GM19035 (cell line): Measurements from ENCODE around the gene MKKS.

ENCODE experiments used
- ATAC-seq: cut with Tn5 transposase; IDR thresholded peaks from one replicate; pipeline ENCODE4 v1.9.1; 2021; ENCODE audit not compliant: unreplicated experiment

MKKS gene

GRCh38 chr20:10433623-10434466 is at the start of gene MKKS:
Gene MKKS, minus strand, starts transcription at chr20:10434222. Its CDS starts 20,708 bp downstream, at chr20:10413514.
- ATAC-seq, result peak; percentile 65

DNA sequence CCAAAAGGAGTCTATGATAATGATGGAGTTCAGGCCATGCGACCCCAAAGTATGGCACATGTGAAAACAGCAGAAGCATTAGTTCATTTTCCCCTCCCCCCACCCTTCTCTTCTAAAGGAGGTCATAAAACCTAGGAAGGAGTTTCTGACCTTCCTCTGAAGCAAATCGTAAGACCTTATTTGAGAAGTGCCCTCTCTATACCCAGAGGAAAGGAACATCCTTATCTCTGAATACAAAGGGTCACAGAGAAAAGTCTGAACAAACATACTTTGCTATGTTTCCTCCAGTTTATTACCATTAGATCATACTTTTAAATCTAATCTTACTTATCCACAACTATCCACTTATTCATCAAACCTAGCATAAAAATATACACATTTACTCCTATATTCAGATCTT is 49.7 kb upstream of the MKKS start:
- no peak for ATAC-seq

GRCh38 chr20:10481676-10482075 is 47.7 kb upstream of the MKKS start:
- ATAC-seq, result no peak

DNA sequence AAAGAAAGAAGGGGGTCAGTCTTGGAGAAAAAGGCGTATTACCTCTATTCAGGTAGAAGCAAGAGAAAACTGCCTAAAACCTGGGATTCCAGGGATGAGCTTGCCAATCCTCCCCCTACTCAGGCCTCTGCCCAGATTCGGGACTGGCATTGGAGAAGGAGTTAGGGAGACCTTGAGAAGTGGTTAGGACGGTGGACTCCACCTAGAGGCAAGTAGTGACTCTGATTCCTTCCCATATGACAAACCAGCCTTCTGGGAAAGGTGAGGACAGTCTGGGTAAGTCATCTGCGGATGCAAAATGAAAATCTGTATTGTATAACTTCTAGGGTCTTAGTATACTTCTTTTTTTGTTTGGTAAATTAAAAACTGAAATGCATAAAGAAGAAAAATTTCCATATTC is 44.9 kb upstream of the MKKS start:
- ATAC-seq, result no peak

GRCh38 chr20:10478205-10478604 is 44.2 kb upstream of the MKKS start:
- ATAC-seq, result peak; percentile 83

- peak; percentile 67 for ATAC-seq
Measured at GRCh38 chr20:10476319-10476724, 42.3 kb upstream of the MKKS start.

GRCh38 chr20:10475225-10475624 is 41.2 kb upstream of the MKKS start:
- ATAC-seq, result no peak

- ATAC-seq, result no peak
Measured at GRCh38 chr20:10474606-10475184, 40.7 kb upstream of the MKKS start.

DNA sequence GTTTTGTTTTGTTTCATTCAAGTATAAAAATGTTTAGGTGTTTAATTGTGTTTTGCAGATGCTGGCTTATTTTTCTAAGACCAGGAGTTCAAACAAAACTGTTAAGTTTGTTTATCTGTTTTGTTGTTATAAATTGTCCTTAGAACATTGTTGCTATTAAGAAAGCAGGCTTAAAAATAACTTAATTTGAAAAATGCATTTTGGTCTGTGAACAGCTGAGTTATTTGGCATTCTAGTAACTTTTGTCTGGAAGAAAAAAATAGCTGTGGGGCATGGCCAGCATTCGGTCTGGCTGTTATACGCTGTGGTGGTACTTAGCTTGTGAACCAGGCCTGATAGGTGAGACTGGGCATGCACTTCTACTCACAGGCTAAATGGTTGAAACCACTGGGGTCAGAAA is 38.8 kb upstream of the MKKS start:
- no peak for ATAC-seq

GRCh38 chr20:10470276-10470675 is 36.3 kb upstream of the MKKS start:
- ATAC-seq, result no peak

- no peak for ATAC-seq
Measured at GRCh38 chr20:10469599-10469998, 35.6 kb upstream of the MKKS start.

- no peak for ATAC-seq
Measured at GRCh38 chr20:10469056-10469455, 35.0 kb upstream of the MKKS start.

DNA sequence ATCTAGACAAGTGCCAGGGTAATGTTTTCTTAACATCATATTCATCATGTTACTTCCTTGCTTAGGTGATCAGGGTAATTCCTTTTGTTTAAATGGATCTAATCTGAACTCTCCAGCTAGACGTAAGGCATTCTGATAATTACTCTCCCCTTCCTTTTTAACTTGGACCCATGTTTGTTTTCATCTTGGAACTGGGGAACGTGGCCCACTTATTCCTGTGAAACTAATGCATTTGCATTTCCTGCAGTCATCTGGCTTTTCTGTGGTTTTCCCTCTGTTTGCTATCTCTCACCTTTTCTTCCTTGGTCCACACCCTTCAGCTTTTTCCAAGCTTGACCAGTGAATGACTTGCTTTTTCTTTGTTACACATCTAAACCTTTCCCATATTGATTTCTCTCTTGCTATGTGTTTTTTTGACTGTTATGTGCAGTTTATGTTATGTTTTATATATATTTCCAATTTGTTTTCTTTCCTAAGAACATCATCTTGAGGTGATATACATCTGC is 34.4 kb upstream of the MKKS start:
- ATAC-seq, result no peak

- ATAC-seq, result no peak
Measured at GRCh38 chr20:10467681-10468339, 33.8 kb upstream of the MKKS start.

DNA sequence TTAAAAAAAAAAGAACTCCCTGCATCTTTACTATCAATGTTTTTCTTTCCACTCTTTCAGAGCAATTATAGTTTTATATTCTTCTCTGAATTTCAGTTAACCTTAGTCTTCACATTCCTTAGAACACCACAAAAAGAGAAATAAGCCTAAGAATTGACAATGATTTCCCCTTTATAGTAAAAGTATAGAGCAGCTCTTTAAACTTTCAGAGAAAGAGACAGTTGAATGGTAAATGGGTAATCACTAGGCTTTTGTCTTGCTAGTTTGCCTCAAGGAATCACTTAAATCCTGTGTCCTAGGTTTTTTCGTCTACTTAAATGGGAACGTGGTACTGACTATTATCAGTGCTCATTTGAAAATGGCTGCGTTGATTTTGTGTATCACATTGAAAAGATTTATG is 32.8 kb upstream of the MKKS start:
- ATAC-seq, result no peak

DNA sequence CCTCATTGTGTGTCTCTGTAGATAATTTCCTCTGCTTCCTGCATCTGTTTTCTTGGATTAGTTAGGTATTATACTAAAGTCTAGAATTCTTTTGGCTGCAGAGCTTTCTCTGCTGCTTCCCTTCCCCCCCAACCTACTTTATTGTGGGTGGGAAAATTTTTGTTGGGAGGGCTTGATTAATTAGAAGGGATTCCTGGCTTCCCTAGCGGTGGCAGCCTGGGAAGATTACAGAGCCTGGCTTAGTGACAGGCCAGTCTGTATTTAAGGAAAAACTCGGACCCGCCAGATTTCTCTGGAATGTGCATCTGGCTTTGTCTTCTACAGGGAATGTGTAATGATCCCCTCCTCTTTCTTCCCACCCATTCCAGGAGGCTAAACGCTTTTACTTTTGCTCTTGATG is 32.3 kb upstream of the MKKS start:
- ATAC-seq, result no peak

DNA sequence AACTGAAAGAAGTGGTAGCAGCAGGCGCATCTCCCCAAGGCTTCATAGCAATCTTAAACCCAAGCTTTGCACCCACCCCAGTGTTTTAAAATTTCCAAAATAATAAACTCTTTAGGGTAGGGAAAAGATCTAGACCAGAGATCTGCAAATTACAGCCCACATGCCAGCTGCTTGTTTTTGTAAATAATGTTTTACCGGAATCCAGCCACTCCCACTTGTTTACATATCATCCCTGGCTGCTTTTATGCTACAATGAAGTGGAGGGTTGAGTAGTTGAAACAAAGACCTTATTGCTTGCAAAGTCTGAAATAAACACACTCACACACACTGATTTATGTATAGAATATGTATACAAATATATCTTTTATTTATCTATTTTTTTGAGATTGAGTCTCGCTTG is 31.1 kb upstream of the MKKS start:
- no peak for ATAC-seq

GRCh38 chr20:10463622-10464021 is 29.6 kb upstream of the MKKS start:
- ATAC-seq, result no peak

DNA sequence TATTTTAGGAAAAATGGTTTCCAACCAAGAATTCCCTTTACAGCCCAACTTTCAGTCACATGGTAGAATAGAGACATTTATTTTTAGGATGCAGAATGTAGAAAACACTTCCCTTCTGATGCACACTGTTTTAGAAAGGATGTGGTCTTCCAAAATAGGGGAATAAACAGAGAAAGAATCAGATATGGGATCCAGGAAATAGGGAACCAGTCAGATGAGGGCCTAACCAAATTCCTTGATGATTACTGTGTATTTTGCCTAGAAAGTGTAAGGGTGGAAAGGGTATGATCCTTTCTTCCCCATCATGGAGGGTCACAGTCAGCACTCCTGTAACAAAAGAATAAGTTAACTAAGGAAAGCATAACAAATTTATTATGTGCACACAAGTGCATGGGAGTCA is 28.5 kb upstream of the MKKS start:
- no peak for ATAC-seq

DNA sequence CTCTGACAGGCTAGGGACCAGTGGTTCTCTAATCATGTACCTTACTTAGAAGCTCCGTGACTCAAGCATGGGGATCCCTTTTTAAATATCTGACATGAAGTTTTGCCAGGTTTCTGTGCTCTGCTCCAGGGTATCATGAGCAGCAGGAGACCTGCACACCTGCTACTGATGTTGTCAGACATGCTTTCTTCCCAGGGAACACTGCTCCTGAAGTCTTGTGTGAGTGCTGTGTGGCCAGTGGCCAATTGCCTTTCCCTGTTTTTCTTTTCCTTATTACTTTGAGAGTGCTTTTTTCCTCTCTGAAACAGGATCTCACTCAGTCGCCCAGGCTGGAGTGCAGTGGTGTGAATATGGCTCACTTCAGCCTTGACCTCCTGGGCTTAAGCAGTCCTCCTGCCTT is 27.5 kb upstream of the MKKS start:
- ATAC-seq, result no peak

DNA sequence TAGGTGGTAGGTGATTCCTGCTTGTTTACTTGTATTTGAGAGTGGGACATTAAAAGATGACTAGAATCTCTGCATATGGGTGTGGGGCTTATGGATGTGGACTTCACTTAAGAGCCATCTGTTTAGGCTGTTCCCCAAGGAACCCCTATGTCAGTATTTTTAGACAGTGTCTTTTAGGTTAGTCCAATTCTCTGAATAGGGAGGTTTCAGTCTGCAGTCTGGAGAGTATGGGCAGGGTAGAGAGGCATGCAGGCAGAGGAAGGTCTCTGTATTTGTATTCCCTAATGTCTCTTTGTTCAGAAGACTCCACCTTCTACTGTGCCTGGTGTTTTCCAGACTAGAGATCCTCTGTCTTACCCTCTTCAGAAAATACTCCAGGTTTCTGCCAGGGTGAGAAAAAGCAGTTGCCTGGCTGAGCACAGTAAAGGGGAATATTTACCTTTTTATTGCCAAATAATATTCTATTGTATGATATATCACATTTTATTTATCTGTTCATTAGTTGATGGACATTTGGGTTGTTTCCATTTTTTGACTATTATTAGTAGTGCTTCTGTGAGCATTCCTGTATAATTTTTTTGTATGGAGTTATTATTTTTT is 20.2 kb upstream of the MKKS start:
- ATAC-seq, result no peak

GRCh38 chr20:10453241-10453640 is 19.2 kb upstream of the MKKS start:
- peak; percentile 76 for ATAC-seq
